Measurements from ENCODE around the gene ADAMTS20. TPM values are rescaled to one million over a fixed set of nuclear protein-coding genes. Genes with fewer than 3 reads are reported as not detected.

Gene ADAMTS20
- total and polyA plus RNA-seq, 7 donors, result not detected

- peaks cover 0 to 14% (median 6%) of the 10 kb centered on the region in 4 donors for H3K4me1 ChIP-seq
- H3K27ac ChIP-seq, result peak overlapping the region in 3 of 4 donors; percentile 49 to 71 (median 50)
- no peak for DNase-seq
- no peak for TF ChIP-seq EP300 (IDR thresholded peaks at IDR 0.05)
- TF ChIP-seq, protein P1, sequence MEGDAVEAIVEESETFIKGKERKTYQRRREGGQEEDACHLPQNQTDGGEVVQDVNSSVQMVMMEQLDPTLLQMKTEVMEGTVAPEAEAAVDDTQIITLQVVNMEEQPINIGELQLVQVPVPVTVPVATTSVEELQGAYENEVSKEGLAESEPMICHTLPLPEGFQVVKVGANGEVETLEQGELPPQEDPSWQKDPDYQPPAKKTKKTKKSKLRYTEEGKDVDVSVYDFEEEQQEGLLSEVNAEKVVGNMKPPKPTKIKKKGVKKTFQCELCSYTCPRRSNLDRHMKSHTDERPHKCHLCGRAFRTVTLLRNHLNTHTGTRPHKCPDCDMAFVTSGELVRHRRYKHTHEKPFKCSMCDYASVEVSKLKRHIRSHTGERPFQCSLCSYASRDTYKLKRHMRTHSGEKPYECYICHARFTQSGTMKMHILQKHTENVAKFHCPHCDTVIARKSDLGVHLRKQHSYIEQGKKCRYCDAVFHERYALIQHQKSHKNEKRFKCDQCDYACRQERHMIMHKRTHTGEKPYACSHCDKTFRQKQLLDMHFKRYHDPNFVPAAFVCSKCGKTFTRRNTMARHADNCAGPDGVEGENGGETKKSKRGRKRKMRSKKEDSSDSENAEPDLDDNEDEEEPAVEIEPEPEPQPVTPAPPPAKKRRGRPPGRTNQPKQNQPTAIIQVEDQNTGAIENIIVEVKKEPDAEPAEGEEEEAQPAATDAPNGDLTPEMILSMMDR (IDR thresholded peaks at IDR 0.05), result peak in 2 of 4 experiments; percentile 48 to 49
- no peak for TF ChIP-seq POLR2A (IDR thresholded peaks at IDR 0.05)
- peak in 3 of 4 donors; percentile 36 to 56 (median 39) for TF ChIP-seq POLR2AphosphoS5 (IDR thresholded peaks at IDR 0.05)
- intact Hi-C loops (cut with DNase I), result loop anchor here (5.0 kb wide), 1 partner anchor 752 kb away; the partner anchor contains the start of gene PRICKLE1
- no peaks in the 10 kb centered on the region for H3K36me3 ChIP-seq
- H3K27me3 ChIP-seq, result no peaks in the 10 kb centered on the region
- peaks cover 0 to under 1% (median 0%) of the 10 kb centered on the region in 4 donors for H3K9me3 ChIP-seq
- H3K4me3 ChIP-seq, result no peak overlapping the region
These were observed 213.0 kb downstream of the ADAMTS20 start for GRCh38 chr12:43338848-43339526.

GRCh38 chr12:43337571-43338444 is 214.2 kb downstream of the ADAMTS20 start:
- WGBS, 2 donors, result 57 to 69% methylated on average over 4 of the region's 4 CpGs
- no peaks in the 10 kb centered on the region for H3K27me3 ChIP-seq
- peak overlapping the region in 2 of 4 donors; percentile 50 to 71 for H3K27ac ChIP-seq
- TF ChIP-seq POLR2A (IDR thresholded peaks at IDR 0.05), result no peak
- no peak for TF ChIP-seq POLR2AphosphoS5 (IDR thresholded peaks at IDR 0.05)
- TF ChIP-seq, protein P1 (IDR thresholded peaks at IDR 0.05), result no peak
- TF ChIP-seq EP300 (IDR thresholded peaks at IDR 0.05), result no peak
- H3K4me1 ChIP-seq, result peaks cover 0 to 22% (median 6%) of the 10 kb centered on the region in 4 donors
- no peak for DNase-seq
- intact Hi-C loops (cut with DNase I), result loop anchor here (1.0 to 5.0 kb wide), 2 partner anchors 751 to 855 kb away; partner anchors contain the start of gene PRICKLE1
- H3K36me3 ChIP-seq, result no peaks in the 10 kb centered on the region
- no peaks in the 10 kb centered on the region for H3K9me3 ChIP-seq
- H3K4me3 ChIP-seq, result no peak overlapping the region

DNA sequence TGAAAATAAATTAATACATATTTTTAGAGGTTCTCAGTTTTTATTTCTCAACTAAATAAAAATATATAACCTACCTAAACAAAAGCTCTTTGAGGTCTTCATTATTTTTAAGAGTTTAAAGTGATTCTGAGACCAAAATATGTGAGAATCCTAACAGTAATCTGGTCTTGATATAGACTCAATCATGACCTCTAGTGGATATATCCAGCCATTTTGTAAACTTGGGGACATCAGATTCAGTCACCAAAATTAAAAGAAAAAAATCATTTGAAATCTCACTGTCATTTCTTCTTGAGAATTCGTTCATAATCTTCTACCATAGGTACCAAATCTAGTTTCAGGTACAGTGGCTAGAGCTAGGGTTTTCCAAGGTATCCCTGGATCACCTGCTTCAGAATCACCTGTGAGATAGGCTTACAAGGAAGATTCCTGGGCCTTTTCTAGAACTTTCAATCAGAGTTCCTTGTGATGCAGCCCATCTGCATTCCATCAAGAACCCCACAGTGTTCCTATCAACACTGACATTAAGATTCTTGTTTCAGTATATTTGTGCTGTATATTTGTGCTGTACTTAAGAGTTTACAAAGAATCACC is 214.9 kb downstream of the ADAMTS20 start:
- Histone ChIP-seq H3K9me3 (no peaks in the 10 kb centered on the region), H3K27me3 (no peaks in the 10 kb centered on the region), H3K27ac (no peak overlapping the region), H3K36me3 (no peaks in the 10 kb centered on the region), H3K4me3 (no peak overlapping the region), H3K4me1 (peaks cover 0 to 25% (median 6%) of the 10 kb centered on the region in 4 donors)
- TF ChIP-seq, protein P1 (IDR thresholded peaks at IDR 0.05), result peak in 1 of 4 experiments; percentile 43
- TF ChIP-seq EP300 (IDR thresholded peaks at IDR 0.05), result no peak
- no peak for TF ChIP-seq POLR2A (IDR thresholded peaks at IDR 0.05)
- TF ChIP-seq POLR2AphosphoS5 (IDR thresholded peaks at IDR 0.05), result no peak
- WGBS, 2 donors, result 41 to 55% methylated on average over 1 of the region's 1 CpG
- no peak for DNase-seq
- intact Hi-C loops (cut with DNase I), result loop anchor here (1.0 to 5.0 kb wide), 2 partner anchors 750 to 854 kb away; partner anchors contain the start of gene PRICKLE1

DNA sequence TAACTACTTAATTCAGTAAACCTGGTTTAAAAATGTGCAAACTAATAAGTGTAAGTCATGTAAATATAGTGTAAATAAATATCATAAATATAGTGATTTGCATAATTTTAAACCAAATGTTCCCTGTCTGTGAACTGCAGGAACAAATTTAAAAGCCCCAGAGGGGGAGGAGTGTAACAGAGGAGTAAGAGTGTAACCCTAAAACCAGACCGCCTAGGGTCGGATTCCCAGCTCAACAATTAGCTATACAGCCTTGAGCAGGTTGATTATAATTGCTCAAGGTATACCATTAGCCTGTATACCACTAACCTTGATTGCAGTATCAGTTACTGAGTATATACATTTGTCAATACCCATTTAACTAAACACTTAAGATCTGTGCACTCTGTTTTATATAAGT is 218.4 kb downstream of the ADAMTS20 start:
- 68 to 90% methylated on average over 2 of the region's 2 CpGs for WGBS, 2 donors
- H3K4me3 ChIP-seq, result no peak overlapping the region
- no peak for TF ChIP-seq POLR2AphosphoS5 (IDR thresholded peaks at IDR 0.05)
- no peak for TF ChIP-seq POLR2A (IDR thresholded peaks at IDR 0.05)
- H3K27ac ChIP-seq, result no peak overlapping the region
- H3K27me3 ChIP-seq, result no peaks in the 10 kb centered on the region
- no peak for DNase-seq
- peaks cover 0 to 20% (median 4%) of the 10 kb centered on the region in 4 donors for H3K4me1 ChIP-seq
- intact Hi-C loops (cut with DNase I), result no loop called here
- H3K36me3 ChIP-seq, result no peaks in the 10 kb centered on the region
- H3K9me3 ChIP-seq, result no peaks in the 10 kb centered on the region
